ENCODE results near the gene EPB41.
"Not testable (repeated sequence)": the region's sequence is repeated elsewhere in the genome, so short reads cannot be mapped to it uniquely, and the experiment has no call there.

Gene EPB41

GRCh38 chr1:28914228-28915030 lies at the start of gene EPB41:
EPB41 (plus strand) TSS chr1:28914569; CDS start chr1:28987438, 72,869 bp downstream.
- peak; percentile 91 for DNase-seq (ENCODE audit: low read depth in 2 of 2)

- no peak for DNase-seq (ENCODE audit: low read depth in 2 of 2)
Observed at GRCh38 chr1:28864695-28865094, 49.7 kb upstream of the EPB41 start.

GRCh38 chr1:28865997-28866650 lies 48.2 kb upstream of the EPB41 start:
- no peak for DNase-seq (ENCODE audit: low read depth in 2 of 2)

GRCh38 chr1:28867850-28868249 lies 46.5 kb upstream of the EPB41 start:
- no peak for DNase-seq (ENCODE audit: low read depth in 2 of 2)

GRCh38 chr1:28869952-28870351 lies 44.4 kb upstream of the EPB41 start:
- DNase-seq (ENCODE audit: low read depth in 2 of 2) = no peak

- DNase-seq (ENCODE audit: low read depth in 2 of 2) = no peak
Observed at GRCh38 chr1:28871631-28872401, 42.6 kb upstream of the EPB41 start.

- DNase-seq (ENCODE audit: low read depth in 2 of 2) = not testable (repeated sequence)
Observed at GRCh38 chr1:28875134-28875533, 39.2 kb upstream of the EPB41 start.

GRCh38 chr1:28877132-28877781 lies 37.1 kb upstream of the EPB41 start:
- peak; percentile 19 to 26 for DNase-seq (ENCODE audit: low read depth in 2 of 2)

- DNase-seq (ENCODE audit: low read depth in 2 of 2) = no peak
Observed at GRCh38 chr1:28878796-28879195, 35.6 kb upstream of the EPB41 start.

- peak; percentile 70 to 74 for DNase-seq (ENCODE audit: low read depth in 2 of 2)
Observed at GRCh38 chr1:28882009-28882628, 32.2 kb upstream of the EPB41 start.

GRCh38 chr1:28883242-28883616 lies 31.1 kb upstream of the EPB41 start:
- no peak for DNase-seq (ENCODE audit: low read depth in 2 of 2)

- no peak for DNase-seq (ENCODE audit: low read depth in 2 of 2)
Observed at GRCh38 chr1:28885472-28885877, 28.9 kb upstream of the EPB41 start.

GRCh38 chr1:28885977-28886730 lies 28.2 kb upstream of the EPB41 start:
- no peak for DNase-seq (ENCODE audit: low read depth in 2 of 2)

GRCh38 chr1:28886731-28887418 lies 27.5 kb upstream of the EPB41 start:
- DNase-seq (ENCODE audit: low read depth in 2 of 2) = peak; percentile 45 to 51

- no peak for DNase-seq (ENCODE audit: low read depth in 2 of 2)
Observed at GRCh38 chr1:28887419-28887834, 26.9 kb upstream of the EPB41 start.

- no peak for DNase-seq (ENCODE audit: low read depth in 2 of 2)
Observed at GRCh38 chr1:28887835-28888682, 26.3 kb upstream of the EPB41 start.

GRCh38 chr1:28888915-28889314 lies 25.5 kb upstream of the EPB41 start:
- no peak for DNase-seq (ENCODE audit: low read depth in 2 of 2)

GRCh38 chr1:28889357-28889756 lies 25.0 kb upstream of the EPB41 start:
- no peak for DNase-seq (ENCODE audit: low read depth in 2 of 2)

GRCh38 chr1:28890435-28890834 lies 23.9 kb upstream of the EPB41 start:
- no peak for DNase-seq (ENCODE audit: low read depth in 2 of 2)
